SU-DHL-6 (cell line): ENCODE data around the gene ZNF335.

ENCODE experiments used
- EZH2phosphoT487 ChIP-seq: fragments of 200-600 bp; sonication (generic), shearing (Covaris generic); conservative IDR thresholded peaks from 2 replicates; pipeline ENCODE4 v1.6.1; 2018; ENCODE audit warnings: mild to moderate bottlenecking, antibody characterized with exemption, low read length, moderate library complexity, mixed read lengths
- TF ChIP-seq, protein P1 (sequence below): fragments of 200-600 bp; sonication (generic); IDR thresholded peaks from one replicate; pipeline ENCODE4 v1.5.1; 2017; ENCODE audit warnings: antibody characterized with exemption, mild to moderate bottlenecking, low read length, moderate library complexity; ENCODE audit not compliant: insufficient read depth, poor library complexity, severe bottlenecking

- TF ChIP-seq, protein P1, sequence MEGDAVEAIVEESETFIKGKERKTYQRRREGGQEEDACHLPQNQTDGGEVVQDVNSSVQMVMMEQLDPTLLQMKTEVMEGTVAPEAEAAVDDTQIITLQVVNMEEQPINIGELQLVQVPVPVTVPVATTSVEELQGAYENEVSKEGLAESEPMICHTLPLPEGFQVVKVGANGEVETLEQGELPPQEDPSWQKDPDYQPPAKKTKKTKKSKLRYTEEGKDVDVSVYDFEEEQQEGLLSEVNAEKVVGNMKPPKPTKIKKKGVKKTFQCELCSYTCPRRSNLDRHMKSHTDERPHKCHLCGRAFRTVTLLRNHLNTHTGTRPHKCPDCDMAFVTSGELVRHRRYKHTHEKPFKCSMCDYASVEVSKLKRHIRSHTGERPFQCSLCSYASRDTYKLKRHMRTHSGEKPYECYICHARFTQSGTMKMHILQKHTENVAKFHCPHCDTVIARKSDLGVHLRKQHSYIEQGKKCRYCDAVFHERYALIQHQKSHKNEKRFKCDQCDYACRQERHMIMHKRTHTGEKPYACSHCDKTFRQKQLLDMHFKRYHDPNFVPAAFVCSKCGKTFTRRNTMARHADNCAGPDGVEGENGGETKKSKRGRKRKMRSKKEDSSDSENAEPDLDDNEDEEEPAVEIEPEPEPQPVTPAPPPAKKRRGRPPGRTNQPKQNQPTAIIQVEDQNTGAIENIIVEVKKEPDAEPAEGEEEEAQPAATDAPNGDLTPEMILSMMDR: no peak
- TF ChIP-seq EZH2phosphoT487: no peak
Observed at GRCh38 chr20:45967551-45968080, 4.4 kb downstream of the ZNF335 start.
